Panc1 (cell line): ENCODE data around the gene HSBP1L1.

Experiments used
- CTCF ChIP-seq: fragments of 450-650 bp; IDR thresholded peaks from 2 replicates; pipeline ENCODE4 v1.5.1; 2017; ENCODE audit warnings: mild to moderate bottlenecking
- POLR2AphosphoS5 ChIP-seq: IDR thresholded peaks from 2 replicates; pipeline ENCODE4 v1.6.1; 2012; ENCODE audit warnings: mild to moderate bottlenecking, low read depth, low read length, moderate library complexity
- REST ChIP-seq, 2 experiments: IDR thresholded peaks; 2 replicates each; pipeline ENCODE4 v1.6.1; 2011 to 2012; ENCODE audit warnings: low read depth in 2 of 2, control low read depth in 1 of 2, low read length in 1 of 2, mild to moderate bottlenecking in 1 of 2, moderate library complexity in 1 of 2; ENCODE audit not compliant: insufficient read depth in 1 of 2
- SIN3A ChIP-seq: IDR thresholded peaks from 2 replicates; pipeline ENCODE4 v1.6.1; 2012; ENCODE audit warnings: low read depth, mild to moderate bottlenecking, low read length, moderate library complexity, borderline replicate concordance; ENCODE audit not compliant: insufficient read depth
- TCF7L2 ChIP-seq: IDR thresholded peaks from 2 replicates; pipeline ENCODE4 v1.6.1; 2011; ENCODE audit warnings: mild to moderate bottlenecking, low read depth, low read length, inconsistent platforms

GRCh38 chr18:79961527-79962291 lies 2.7 kb upstream of the HSBP1L1 start:
- TF ChIP-seq CTCF (no peak), REST (IDR thresholded peaks at IDR 0.05; ENCODE audit: insufficient read depth in 1 of 2, low read depth in 2 of 2, low read length in 1 of 2) (no peak), SIN3A (no peak), POLR2AphosphoS5 (no peak), TCF7L2 (no peak)
